Glomerular endothelial cell (primary cell): Measurements from ENCODE around the gene ARID1B. TPM values are rescaled to one million over a fixed set of nuclear protein-coding genes. Genes with fewer than 3 reads are reported as not detected.

Source experiments
- DNase-seq: peaks from one replicate; pipeline ENCODE4 v3.0.0-alpha.2; 2011; ENCODE audit warnings: low read depth, low spot score; ENCODE audit errors: extremely low read depth
- total RNA-seq: library from RNA; depleted of rRNA; stranded (reverse); fragments of >200 nt; gene quantifications from 2 replicates; pipeline ENCODE4 v1.2.3, GENCODE V29; 2015

Gene ARID1B
- total RNA-seq, 1 donor from 2014 or later: 72.3 TPM

DNA sequence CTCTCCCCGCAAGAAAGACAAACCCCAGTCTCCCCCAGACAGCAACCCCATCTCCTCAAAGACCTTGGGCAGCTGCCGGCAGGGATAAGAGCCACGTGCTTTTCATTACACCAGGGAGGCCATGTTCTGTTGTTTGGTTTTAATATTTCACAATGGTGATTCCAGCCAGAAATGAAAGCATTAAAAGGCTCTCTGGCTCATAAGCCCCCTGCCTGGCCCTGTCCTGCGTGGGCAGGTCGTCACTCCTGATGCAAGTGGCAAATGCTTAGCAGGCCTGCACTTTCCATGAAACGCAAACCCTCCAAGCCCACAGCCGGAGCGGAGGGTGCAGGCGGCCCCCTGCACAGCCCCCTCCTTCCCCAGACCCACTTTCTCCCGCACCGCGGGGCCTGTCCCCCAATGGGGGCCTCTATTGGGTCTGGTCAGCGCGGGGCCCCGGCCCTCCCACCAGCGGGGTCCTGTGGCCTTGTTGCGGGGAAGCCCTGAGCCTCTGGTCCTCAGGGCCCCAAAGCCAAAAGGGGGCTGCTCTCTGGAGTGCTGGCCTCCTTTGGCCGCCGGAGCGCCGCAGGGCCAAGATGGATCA is 469.0 kb downstream of the ARID1B start:
- DNase-seq: no peak

DNA sequence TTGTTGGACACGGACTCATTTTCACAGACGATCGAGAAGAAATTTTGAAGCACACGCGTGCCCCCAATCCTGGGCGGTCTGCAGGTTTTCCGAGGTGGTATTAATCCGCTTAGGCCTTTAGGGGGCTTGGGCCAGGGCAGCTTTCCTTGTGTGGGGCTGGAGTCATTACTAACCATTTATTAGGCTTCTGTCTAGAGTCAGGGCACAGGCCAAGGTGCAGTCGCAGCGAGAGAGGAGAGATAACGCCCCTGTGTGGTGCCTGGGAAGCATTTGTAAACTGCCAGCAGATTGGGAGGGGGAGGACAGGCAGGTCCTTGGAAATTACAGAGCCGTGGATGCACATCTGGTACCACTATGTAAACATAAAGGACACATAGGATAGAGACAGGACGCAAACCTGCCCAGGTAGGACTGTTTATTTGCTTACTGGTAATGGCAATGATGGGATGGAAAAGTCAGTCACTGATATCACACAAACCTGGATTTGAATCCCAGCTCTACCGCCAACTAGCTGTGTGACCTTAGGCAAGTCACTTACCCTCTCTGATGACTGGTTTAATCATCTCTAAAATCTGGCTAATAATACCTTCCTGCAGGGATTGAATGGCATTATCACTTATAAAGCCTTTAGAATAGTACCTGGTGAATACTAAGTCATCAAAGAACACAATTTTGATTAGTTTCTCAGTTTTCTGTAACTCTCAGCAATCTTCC is 469.8 kb downstream of the ARID1B start:
- no peak for DNase-seq

DNA sequence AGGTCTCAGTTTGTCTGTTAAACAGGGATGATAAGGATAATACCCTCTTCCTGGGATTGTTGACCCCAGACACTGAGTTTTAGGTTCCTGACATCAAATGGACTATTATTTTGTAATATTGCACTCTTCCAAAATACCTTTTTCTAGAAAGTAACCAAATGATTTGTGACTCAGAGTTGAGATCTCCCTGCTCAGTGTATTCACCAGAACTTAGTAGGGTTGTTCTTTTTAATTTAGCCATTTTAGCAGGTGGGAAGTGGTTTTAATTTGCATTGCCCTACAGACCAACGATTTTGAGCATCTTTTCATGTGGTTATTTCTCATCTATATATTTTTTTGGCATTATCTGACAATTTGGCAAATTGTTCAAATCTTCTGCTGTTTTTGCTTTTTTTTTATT is 471.1 kb downstream of the ARID1B start:
- DNase-seq: no peak

DNA sequence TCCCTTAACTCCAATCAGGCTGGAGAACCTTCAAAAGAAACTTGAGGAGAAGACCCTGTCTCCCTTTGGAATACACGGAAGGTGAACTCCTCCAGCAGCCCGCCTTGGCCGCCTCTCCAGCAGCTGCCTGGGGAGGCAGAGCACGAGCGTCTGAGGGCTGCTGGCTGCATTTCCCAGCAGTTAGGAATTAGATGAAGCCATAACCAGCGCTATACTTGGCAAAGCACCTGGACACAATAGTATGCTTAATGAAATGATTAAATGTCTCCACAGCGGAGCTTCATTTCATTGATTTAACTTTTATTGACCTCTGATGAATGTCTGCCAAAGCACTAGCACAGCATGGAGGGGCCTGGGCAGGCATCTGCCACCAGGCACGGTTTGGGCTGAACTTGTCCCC is 472.6 kb downstream of the ARID1B start:
- no peak for DNase-seq

DNA sequence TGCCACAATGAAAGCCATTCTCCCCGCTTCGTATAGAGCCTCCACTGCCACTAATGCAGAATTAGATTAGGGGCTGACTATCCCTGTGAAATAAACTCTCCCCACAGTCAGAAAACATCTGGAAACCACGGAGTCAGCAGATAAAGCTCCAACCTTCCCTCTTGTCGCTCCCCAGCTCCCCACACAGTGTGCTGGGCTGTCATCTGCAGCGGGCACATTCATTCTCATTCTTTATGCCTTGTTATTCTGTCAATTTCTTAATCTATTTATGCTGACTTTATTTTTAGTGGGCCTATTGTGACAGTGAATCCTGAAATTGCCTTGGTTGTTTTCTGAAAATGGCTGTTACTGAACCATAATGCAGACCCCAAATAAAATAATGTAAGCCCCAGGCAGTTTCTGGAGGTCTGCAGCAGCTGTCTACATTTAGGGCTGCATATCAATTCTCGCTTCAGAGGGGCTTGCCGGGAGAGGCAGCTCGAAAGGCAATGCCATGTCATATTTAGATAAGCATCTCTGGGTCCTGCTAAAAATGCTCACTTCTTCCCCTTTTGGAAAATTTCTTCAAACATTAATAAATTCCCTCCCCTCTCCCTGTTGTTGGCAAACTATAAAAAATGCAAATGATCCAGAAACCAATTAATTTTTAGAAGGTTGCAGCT is 474.5 kb downstream of the ARID1B start:
- DNase-seq: no peak

DNA sequence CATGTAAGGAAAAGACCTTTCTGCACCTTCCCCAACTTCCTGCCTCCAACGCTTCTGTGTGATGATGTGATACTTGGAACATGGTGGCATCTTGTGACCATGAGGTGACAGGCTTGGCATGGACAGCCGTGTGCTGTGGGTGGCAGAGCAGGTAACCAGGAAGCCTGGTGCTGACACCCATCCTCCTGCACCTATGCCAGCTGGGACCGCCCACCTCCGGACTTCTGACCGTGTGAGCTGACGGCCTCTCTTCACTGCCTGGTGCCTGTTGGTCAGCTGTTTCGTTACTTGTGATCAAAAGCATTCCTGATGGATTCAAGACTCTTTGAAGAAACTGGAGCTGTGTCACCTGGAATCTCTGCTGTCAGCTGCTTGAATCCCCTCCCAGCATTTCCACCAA is 475.8 kb downstream of the ARID1B start:
- no peak for DNase-seq

DNA sequence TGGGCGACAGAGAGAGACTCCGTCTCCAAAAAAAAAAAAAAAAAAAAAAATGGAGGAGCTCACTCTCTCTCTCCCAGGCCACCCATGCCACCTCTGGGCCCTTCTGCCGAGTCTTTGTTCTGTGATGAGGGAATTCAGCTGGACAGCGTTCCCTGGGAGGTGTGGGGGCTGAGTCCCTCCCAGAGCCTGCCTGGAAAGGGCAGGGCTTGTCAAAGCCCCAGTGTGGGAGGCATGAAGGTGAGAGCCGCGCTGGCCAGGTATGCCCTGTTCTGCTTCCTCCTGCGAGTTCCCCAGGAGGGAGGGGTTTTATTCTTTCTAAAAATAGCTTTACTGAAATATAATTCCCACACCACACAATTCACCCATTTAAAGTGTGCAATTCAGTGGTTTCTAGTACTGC is 476.5 kb downstream of the ARID1B start:
- DNase-seq: no peak

DNA sequence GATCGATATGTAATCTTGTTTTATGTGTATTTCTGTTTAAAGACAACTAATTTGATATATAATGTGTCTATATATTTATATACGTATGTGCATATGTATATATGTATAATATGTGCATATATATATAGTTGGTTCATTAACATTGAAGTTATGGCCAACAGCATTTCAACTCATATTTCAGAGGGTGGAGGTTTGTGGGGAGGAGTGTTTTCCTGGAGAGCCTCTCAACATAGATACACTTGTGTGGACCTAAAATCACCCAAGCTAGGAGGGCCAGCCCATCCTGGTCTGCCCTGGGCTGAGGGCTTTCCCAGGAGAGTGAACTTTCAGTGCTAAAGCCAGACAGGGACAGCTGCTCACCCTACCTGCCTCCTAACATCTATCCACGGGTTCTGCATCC is 477.4 kb downstream of the ARID1B start:
- DNase-seq: no peak

DNA sequence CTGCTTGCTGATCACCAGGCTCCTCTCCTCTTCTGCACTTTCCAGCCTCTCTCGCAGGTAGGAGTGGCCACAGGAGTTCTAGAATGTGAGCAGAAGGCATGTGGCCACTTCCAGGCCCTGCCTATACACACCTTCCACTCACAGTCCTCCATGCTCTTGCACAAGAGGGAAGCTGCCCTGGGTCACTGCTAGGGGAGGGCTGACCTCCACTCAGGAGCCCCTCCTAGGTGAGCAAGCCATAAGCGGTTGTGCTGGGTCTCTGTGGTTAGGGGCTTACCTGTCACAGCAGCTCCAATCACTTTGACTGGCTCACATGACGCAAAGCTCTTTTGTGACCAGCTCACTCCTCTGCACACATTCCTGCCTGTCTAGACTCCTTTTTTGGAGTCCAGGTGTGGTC is 477.9 kb downstream of the ARID1B start:
- DNase-seq: no peak

DNA sequence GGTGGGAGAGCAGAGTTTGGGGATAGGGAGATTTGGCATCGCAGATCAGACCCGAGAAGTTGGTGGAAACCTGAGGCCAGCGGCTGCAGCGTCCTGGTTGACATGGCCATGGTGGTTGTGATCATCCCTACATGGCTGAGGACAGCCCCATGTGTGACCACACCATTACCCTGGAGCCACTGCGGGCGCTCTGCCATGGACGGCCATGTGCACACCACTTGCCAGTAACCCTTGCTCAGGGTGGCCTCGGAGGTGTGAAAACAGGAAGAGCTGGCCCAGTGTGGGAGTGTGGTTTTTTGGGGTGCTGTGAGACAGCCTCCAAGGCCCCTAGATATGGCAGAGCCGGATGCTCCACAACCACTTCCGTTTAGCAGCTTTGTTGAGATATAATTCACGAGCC is 481.7 kb downstream of the ARID1B start:
- no peak for DNase-seq

DNA sequence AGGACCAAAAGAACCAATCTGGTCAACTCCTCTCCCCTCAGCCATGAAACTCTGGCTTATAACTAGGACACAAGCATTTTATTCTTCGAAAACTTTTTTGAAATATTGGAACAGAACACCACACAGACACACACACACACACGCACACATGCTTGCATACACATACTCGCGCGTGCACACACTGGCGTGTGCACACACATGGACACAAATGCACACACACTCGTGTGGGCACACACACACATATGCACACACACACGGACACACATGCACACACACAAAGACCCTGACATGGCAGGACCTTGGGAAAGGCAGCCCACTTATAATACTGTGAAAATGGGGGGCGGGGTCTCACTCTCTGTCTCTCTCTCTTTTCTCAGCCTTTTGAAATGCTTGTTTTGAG is 482.3 kb downstream of the ARID1B start:
- DNase-seq: no peak
